NCI-H345 (cell line): ENCODE results near the gene BMPR1B.
"Not testable (repeated sequence)": the region's sequence is repeated elsewhere in the genome, so short reads cannot be mapped to it uniquely, and the experiment has no call there.

Experiments used
- DNase-seq: peaks from one replicate; lab custom pipeline; 2025; lab: John Stamatoyannopoulos, UW

BMPR1B gene

DNA sequence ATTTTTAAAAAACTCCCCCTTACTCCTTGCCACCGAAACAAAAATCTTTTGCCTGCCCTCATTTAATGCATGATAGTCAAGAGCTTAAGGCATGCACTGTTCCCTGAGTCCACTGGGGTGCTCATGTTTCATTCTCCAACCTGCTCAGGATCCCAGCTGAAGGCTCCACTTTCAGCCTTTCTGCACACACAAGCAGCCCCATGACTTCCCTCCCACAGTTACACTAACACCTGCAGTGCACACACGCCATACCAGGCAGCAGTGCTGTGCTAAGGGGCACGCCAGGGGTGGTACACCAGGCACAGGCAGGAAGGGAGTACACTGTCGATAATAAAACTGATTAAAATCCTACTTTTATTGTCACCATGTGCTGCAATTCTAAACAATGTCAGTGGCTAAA, 385.2 kb downstream of the BMPR1B start:
- no peak for DNase-seq

DNA sequence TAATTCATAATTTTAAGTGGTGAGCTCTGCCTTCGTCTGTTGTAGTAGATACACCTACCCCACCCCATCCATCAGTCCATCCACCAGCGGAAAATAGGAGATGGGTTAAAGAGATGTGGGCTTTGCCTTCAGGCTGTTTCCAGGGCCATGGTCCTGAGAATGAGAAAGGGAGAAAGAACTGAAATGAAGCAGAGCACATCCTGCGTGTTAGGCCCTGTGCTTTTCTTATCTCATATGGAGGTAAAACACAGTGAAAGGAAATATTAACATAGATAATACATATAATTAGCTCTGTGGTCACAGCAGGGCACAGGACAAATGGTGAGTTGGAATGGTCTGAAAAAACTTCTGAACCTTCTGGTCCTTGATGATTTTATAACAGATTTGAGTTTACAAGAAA, 393.5 kb downstream of the BMPR1B start:
- DNase-seq: no peak

DNA sequence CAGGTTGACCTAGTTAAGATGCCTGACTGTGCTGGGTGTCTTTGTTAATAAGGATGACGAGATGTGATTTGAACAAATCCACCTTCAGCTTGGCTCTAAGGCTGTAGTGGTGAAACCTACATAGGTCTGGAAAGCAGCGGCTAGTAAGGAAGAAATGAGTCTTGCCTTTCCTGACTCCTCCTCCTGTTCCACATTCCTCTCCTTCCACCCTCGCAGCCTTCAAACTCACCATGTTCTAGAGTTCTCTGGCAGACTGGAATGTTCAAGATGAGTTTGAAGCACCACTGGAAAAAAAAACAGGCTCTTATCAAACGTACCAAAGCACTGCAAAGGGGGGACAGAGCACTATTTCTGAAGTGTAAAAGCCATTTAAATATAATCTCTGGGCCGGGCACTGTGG, 395.4 kb downstream of the BMPR1B start:
- no peak for DNase-seq

DNA sequence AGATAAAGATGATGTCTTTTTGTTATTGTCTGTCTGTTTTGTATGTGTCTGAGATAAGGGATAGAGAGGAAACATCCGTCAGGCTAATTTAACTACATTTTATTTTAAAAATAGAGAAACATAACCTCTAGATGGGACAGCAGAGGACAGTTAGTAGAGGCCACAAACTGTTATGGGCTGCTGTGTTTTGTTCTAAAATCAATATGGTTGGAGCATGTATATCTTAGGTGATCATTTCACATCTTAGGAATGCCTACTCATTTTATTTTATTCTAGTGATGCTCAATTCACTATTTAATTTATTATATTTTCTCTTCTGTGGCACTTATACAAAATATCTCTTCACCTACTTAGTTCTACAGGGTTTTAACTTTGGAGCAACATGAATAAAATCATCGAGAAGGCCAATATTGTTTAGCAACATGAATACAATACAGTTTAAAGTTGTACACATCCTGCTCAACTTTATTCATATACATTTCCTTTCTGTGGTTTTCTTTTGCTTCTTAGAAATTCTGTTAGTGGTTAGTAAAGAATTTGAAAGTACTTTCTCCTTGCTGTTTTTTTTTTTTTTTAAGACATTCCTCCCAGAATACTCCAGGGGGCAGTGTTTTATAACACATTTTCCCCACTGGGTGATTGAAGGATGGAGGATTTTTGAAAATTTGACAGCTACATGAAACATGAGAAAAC, 398.1 kb downstream of the BMPR1B start:
- DNase-seq: no peak

DNA sequence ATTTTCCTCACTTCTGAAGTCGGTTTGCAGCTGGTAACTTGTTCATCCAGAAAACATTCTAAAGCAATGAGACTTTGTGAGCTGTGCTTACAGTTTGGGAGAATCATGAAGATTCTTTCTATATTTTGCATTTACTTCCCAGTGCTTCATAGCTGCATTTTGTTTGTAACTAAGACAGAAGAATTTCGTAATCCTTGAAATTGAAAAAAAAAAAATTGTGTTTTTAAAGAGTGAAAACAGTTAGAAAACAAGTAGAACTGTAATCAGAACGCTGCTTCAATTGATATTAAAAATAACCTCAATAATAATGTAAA, 398.7 kb downstream of the BMPR1B start:
- DNase-seq: no peak

DNA sequence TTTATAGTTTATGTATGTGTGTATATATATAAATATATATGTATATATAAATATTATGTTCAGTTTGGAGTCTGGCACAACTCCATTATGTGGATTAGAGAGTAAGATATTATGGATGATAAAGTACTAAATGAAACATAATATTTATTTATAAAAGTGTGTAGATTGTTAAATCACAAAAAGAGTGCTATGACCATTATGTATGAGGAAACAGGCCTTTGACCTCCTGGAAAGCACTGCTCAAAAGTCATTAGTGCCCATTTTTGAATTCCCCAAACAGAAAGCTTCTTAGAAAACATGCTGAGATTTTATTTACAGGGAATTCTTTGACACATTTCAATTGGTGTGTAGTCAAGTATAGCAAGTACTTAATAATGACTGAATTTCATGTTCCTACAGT, 399.8 kb downstream of the BMPR1B start:
- DNase-seq: no peak

DNA sequence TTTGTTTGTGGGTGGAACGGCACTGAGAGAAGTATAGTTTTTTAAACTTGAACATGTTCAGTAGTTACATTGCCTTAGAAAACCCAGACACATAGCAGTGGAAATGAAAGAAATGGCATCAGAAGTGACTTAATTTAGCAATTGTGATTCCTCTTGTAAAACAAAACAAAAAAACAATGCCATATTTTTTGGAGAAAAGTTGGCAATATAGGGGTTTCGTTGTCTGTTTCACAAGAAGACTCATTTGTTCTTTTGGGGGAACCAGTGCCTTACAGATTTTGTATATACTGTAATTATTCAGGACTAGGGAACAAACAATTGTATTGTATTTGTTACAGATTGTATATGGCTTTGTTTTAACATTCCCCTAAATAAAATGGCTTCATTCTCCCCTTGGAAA, 400.3 kb downstream of the BMPR1B start:
- no peak for DNase-seq

DNA sequence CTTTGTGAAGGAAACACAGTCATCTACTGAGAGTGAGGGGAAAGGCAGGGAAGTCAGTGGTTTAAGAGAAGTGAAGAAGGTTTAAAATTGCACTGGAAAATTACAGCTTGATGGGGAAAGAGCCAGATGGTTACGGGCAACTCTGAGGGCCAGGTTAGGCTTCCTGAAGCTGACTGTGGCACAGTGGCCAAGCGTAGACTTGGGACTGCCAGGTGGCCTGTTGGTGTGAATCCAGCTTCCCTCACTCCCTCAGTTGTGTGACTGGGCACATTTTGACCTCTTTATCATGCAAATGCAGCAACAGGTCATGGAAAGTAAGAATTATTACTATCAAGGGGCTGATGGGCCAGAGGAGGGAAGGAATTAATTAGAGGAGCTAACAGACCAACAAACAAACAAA, 400.9 kb downstream of the BMPR1B start:
- DNase-seq: no peak

DNA sequence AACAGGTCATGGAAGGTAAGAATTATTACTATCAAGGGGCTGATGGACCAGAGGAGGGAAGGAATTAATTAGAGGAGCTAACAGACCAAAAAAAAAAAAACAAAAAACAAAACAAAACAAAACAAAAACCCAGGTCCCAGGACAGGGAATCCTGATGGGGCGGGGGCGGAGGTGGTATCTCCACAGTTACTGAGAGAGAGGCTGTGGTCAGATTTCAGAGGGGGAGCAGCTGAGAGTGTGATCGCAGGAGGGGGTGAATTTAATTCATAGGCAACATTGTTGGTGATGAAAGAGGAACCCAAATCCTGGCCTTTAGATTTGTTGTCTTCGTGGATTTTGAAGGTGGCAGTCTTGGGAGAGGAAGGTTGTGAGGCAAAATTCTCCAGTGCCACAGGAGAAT, 401.6 kb downstream of the BMPR1B start:
- DNase-seq: no peak

DNA sequence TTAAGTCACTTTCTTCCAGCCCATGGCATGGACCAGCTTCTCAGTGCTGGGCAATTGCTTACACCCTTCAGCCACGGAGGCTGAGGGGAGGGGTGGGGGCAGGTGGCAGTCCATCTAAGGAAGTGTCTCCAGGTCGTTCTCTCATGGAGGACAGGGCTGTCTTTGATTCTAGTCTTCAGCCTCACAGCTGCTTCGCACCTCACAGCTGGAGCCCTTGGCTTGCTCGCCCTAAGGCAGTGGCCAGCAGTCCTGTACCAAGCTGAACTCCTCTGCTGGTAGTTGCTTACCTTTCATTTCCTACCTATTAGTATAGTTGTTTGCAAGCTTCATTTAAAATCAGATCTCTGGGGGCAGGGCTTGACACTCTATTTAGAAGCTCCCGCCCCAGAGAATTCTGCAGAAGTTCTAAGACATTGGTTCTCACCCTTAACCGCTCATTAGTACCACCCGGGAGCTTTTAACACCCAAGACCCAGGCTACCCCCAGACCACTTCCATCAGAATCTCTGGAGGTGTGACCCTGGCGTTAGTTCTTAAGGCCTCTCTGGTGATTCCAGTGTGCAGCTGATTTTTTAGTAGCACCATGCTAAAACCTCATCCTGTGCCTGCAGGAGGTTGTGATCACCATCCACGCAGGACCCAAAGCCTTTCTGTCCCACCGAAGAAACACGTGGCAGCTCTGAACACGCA, 404.2 kb downstream of the BMPR1B start:
- DNase-seq: no peak

DNA sequence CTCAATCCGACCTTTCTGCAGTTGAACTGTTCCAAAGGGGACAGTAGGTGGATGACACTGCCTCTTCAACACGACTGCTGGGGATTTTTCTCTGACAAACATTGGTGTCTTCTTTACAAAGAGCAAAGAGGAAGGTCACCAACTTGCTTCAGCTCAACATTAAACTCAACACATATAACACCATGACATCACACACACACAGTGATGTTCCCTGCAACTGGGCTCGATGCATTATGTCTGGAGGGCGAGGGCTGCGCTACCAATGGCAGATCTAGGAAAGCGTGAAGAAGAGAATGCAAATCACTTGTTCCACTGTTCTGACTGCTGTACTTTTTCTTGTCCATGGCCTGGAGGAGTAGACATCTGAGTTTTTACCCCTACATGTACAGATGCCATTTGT, 405.1 kb downstream of the BMPR1B start:
- DNase-seq: no peak

DNA sequence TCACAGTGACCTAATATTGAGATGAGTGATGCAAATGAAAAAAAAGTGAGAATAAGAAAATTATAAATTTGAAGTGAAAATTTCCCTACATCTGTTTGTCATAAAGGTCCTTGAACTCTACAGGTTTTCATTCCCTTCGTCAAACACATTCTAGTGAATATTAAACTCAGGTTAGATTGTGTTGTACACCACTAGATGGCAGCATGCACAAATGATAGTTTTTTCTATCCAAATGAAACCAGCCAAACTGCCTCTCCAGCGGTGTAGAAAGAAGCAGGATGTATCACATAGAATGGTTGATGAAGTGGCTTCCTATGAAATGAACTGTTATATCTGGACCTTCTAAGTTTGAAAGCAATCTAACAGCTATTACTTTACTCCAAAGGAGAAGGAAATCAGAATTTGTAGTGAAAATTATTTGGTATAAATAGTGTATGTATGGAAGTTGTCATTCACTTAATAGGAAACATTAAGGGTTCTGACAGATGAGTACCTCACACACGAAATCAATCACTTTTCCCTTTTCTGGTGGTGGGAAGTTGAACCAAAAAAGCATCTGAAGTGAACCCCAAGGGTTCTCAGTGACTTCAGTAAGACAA, 408.3 kb downstream of the BMPR1B start:
- peak; percentile 67 for DNase-seq

DNA sequence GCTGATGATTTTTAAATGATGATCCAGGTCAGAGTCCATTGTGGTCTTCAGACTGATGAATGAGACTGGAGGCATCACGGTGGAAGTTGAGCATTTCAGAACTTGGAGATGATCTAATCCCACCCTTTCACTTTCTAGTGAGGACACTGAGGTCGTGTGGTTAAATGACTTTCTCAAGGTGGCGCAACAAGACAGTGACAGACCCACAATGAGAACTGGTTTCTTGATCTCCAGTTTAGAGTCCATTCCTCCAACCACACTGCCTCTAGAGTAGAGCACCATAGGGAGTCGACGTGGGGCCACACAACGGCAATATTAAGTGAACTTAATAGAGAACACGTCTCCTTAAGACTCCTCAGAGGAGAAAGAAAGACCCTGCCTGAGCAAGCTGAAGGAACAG, 410.1 kb downstream of the BMPR1B start:
- no peak for DNase-seq

DNA sequence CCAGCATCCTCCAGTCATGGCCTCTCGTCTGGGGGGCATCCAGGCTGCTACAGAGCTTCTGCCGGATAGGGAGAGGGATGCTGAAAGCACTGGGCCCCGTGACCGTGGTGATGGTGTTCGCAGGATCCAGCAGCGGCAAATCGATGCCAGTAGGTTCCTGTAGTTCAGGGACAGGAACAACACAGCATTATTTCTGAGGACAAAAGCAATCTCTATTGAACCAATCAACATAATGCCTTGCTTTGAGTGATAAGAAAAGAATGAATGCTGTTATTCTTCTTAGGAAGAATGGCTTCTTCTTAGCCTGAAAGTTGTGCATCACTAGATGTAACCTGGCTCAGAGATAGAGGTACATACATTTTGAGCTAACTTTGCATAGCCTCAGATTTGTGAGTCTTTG, 412.4 kb downstream of the BMPR1B start:
- DNase-seq: no peak

DNA sequence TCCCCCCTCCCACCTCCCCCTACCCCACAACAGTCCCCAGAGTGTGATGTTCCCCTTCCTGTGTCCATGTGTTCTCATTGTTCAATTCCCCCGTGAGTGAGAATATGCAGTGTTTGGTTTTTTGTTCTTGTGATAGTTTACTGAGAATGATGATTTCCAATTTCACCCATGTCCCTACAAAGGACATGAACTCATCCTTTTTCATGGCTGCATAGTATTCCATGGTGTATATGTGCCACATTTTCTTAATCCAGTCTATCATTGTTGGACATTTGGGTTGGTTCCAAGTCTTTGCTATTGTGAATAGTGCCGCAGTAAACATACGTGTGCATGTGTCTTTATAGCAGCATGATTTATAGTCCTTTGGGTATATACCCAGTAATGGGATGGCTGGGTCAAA, 413.6 kb downstream of the BMPR1B start:
- DNase-seq: not testable (repeated sequence)

DNA sequence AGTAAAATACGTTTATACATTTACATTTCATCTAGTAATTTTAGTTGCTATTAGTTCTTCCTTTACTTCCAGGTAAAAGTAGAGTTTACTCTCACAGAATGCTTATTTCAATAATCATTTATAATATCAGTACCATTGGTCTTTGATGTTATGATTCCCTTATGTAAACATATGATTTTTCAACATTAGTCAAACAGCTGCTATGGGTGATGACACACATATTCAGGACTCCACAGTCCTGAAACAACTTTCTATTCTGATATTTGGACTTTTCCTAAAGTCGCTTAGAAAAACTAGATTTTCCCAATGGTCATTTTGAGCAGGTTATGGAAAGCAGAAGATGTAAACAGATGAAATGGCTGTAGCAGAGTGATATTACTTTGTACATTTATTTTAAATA, 421.2 kb downstream of the BMPR1B start:
- no peak for DNase-seq

DNA sequence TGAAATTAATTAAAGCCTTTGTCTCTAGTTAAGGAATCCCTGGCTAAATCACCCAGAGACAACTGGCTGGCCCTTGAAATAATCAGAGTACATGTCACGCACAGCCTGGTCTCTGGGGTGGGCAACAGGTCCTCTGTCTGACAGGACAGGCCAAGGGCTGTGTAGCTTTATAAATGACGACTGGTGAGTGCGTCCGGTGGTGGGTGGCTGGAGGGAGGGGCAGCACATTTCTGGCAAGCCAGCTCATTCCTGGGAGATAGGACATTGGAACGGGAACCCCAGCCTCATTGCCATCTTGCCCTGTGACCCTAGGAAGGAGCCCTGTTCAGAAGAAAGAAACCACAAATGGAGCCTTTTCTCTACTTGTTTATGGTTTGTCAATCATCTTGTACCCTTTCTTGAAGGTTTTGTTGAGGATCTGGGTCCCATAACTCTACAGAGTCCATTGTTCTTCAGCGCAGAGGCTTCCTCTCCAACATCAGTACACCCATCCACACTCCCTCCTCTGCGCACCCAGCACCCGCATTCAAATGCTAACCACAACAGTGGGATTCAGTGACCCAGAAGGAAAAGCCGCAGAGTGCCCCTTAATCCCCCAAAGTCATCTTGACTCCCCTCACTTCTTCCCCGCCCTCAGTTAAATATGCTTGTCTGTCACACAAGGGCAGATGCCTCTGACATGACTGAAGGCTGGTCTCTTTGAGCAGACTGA, 422.9 kb downstream of the BMPR1B start:
- DNase-seq: no peak

DNA sequence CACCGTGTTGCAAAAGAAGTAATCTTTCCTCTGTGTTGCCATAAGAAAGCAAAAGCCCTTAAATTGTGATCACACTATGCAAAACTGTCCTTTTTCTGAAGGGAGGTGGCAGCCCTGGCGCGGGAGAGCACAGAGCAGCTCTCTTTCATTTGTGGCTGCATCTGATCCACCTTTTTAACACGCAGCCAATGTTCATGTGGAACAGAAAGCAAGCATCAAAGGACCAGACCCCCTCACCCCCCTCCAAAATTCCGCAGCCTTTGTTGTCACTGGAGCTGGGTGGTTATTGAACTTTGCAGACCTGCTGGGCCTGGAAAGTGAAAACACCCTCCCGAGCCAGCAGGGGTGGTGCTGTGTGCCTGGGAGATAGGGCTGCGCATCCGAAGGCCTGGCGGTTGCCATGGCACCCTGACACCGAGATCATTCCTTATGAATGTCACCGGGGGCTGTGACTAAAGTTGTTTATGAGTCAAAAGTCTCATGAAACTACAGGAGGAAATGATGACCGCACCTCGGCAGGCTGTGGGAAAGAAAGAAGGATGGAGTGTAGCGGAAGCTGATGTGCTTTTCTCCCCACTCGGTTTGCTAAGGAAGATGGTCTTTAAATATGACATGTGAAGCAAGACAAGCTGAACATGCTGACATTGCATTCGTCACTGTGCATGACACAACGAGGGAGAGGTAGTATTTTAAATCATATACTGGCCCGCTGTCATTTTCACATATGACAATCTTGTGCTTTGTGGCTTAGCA, 423.7 kb downstream of the BMPR1B start:
- no peak for DNase-seq

DNA sequence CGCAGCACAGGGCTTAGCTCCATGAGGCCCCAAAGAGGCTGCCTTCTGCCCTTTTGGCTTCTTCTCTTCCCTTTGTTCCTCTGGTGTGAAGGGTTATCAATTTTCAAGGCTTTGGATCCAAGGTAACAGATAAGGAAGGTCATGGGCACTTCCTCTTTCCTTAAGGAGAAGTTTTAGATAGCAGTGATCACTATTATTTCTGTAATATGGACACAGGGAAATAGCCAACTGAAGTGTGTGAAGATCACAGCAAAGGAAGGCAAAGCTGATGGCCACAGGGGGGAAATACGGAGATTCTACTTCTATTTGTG, 424.2 kb downstream of the BMPR1B start:
- DNase-seq: no peak

DNA sequence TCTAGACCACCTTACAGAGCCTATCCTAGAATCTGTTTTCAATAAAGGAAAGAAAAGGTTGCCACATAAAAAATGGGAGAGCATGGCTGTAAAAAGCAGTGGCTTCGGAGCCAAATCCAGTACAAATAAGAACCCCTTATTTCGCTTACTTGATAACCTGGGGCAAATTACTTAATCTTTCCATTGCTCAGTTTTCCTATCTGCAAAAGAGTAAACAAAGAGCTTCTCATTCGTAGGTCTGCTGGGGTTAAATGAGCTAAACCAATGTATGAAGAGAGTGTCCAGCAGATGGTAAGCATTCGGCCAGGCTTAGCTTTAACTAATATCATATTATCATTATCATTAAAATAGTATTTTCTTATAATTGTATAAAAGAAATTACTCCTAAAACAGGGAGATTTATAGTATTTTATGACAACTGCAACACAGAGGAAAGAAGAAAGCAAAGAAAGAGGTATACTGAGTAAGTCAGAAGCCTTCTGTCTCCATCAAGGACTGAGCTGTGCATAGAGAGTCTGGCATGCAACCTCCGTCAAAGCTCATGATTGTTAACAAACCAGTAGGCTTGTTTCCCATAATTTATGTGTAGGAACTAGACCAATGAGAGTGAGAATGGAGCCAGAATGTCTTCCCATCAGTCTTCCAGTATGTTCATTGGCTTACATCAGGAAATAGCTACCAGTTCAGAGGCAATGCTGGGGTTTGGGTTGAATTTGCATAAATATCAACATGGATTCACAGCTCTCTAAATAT, 426.1 kb downstream of the BMPR1B start:
- no peak for DNase-seq

DNA sequence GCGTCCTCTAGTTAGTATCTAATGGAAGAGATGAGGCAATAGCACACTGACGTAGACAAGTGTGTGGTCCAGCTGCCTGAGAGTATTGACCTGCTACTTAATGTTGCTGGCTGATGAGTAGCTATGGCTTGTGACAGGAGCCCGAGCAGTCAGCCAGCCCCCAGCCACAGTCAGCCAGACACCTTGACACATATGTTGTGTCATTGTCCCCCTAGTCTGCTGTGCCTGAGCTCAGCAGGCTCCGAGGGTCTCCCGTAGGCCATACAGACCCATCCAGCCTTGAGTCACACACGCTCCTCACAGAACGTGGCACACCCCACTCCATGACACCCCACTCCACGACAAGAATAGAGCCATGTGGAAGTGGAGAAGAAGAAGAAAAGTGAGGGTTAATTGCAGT, 428.9 kb downstream of the BMPR1B start:
- DNase-seq: no peak
